Nephron (organoid): Measurements from ENCODE around the gene CBX7.
A peak's percentile ranks its signal among the peaks of the same experiment; 100 is the strongest.

Source experiments
- H3K27ac Mint-ChIP-seq, 3 experiments: 2 replicates each; pipeline ENCODE4 v1.8.0; 2020; ENCODE audit warnings: mixed read lengths in 3 of 3, mild to moderate bottlenecking in 2 of 3, moderate library complexity in 1 of 3
- H3K27me3 Mint-ChIP-seq: 2 replicates; pipeline ENCODE4 v1.8.0; 2021; ENCODE audit warnings: low read depth, mild to moderate bottlenecking, moderate library complexity, mixed read lengths
- H3K36me3 Mint-ChIP-seq: 2 replicates; pipeline ENCODE4 v1.8.0; 2020; ENCODE audit warnings: low read depth, mixed read lengths
- H3K4me1 Mint-ChIP-seq: 2 replicates; pipeline ENCODE4 v1.8.0; 2020; ENCODE audit warnings: mixed read lengths
- H3K4me3 Mint-ChIP-seq, 3 experiments: 2 replicates each; pipeline ENCODE4 v1.8.0; 2020; ENCODE audit warnings: mild to moderate bottlenecking in 3 of 3, mixed read lengths in 3 of 3, moderate library complexity in 2 of 3
- H3K9me3 Mint-ChIP-seq: 2 replicates; pipeline ENCODE4 v1.8.0; 2020; ENCODE audit warnings: mixed read lengths
- TF ChIP-seq, protein P1 (sequence below), 3 experiments: fragments of 200-600 bp; sonication (generic); IDR thresholded peaks; one replicate each; pipeline ENCODE4 v1.5.0; 2021; ENCODE audit warnings: antibody characterized with exemption in 3 of 3; ENCODE audit not compliant: unreplicated experiment in 3 of 3

CBX7 gene

GRCh38 chr22:39132281-39132680 is 20.2 kb downstream of the CBX7 start:
- H3K27ac Mint-ChIP-seq, result no peak overlapping the region
- H3K36me3 Mint-ChIP-seq, result no peaks in the 10 kb centered on the region
- H3K4me1 Mint-ChIP-seq, result peaks cover 8% of the 10 kb centered on the region
- TF ChIP-seq, protein P1, sequence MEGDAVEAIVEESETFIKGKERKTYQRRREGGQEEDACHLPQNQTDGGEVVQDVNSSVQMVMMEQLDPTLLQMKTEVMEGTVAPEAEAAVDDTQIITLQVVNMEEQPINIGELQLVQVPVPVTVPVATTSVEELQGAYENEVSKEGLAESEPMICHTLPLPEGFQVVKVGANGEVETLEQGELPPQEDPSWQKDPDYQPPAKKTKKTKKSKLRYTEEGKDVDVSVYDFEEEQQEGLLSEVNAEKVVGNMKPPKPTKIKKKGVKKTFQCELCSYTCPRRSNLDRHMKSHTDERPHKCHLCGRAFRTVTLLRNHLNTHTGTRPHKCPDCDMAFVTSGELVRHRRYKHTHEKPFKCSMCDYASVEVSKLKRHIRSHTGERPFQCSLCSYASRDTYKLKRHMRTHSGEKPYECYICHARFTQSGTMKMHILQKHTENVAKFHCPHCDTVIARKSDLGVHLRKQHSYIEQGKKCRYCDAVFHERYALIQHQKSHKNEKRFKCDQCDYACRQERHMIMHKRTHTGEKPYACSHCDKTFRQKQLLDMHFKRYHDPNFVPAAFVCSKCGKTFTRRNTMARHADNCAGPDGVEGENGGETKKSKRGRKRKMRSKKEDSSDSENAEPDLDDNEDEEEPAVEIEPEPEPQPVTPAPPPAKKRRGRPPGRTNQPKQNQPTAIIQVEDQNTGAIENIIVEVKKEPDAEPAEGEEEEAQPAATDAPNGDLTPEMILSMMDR (IDR thresholded peaks at IDR 0.05; ENCODE audit: unreplicated experiment in 3 of 3), result no peak
- H3K4me3 Mint-ChIP-seq, result no peak overlapping the region
- peaks cover 8% of the 10 kb centered on the region for H3K27me3 Mint-ChIP-seq
- H3K9me3 Mint-ChIP-seq, result no peaks in the 10 kb centered on the region

DNA sequence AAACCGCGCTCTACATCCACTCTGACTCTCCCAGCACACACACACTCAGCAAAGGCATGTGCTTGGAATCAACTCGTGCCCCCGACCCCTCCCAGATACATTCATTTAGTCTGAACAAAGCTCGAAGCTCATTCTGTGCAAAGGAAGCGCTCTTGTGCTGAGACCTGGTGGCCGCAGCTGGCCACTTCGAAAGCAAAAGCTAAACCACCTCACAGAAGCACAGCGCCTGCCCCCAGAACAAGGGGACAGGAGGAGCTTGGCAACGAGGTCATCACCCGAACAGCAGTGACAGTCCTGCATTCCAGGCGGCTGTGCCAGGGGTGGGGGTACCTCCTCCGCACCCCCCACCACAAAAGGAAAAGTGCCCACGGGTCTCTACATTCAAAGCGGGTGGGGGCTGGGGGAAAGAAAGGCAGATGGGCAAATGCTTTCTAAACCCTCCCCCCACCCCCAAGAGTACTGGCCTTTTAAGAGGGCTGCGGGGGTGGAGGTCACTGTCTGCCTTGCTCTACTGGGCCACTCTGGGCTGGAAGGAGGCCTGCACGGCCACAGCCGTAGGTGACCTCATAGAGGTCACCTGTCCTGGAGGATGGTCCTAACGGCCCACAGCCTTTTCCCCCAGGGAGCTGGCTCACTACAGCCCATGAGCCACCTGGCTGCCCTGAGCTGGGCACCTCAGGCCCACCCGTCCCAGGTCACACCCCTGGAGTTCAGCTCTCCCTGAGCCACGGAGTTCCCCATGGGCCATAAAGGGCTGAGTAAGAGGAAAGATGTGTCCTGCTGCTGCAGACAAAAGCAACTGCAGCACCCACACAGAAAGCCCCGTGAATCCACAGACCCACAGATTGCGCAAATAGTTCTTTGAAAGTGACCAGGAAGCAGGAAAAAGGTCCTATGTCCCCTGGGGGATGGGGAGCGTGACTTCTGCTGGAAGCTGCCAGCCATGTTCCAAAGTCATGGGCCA is 21.3 kb downstream of the CBX7 start:
- no peaks in the 10 kb centered on the region for H3K36me3 Mint-ChIP-seq
- peak overlapping the region in 1 of 3 experiments; percentile 0 for H3K27ac Mint-ChIP-seq
- H3K9me3 Mint-ChIP-seq, result no peaks in the 10 kb centered on the region
- TF ChIP-seq, protein P1 (IDR thresholded peaks at IDR 0.05; ENCODE audit: unreplicated experiment in 3 of 3), result no peak
- no peak overlapping the region for H3K4me3 Mint-ChIP-seq
- H3K27me3 Mint-ChIP-seq, result peaks cover 12% of the 10 kb centered on the region
- peaks cover 8% of the 10 kb centered on the region for H3K4me1 Mint-ChIP-seq

DNA sequence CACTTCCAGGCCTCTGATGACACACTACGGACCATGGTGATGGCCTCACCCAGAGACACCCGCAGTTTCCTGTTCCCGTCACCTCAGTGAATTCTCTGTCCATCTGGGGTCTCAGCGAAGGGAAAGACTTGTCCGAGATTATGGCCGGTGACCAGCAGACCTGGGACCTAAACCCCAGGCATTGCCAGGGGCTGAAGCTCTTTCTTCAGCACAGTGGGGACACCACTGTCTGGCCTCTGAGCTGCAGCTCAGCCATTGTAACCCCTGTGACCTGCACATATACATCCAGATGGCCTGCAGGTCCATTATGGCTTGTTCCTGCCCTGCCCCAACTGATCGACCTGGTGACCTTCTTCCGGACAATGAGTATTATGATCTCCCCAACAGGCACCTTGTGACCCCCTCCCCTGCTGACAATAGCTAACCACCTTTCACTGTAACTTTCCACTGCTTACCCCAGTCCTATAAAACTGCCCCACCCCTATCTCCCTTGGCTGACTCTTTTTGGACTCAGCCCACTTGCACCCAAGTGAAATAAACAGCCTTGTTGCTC is 22.3 kb downstream of the CBX7 start:
- Mint-ChIP-seq H3K9me3 (no peaks in the 10 kb centered on the region), H3K27me3 (peaks cover 12% of the 10 kb centered on the region), H3K4me1 (peaks cover 8% of the 10 kb centered on the region), H3K4me3 (no peak overlapping the region), H3K27ac (no peak overlapping the region), H3K36me3 (no peaks in the 10 kb centered on the region)
- TF ChIP-seq, protein P1 (IDR thresholded peaks at IDR 0.05; ENCODE audit: unreplicated experiment in 3 of 3), result no peak

- H3K9me3 Mint-ChIP-seq, result no peaks in the 10 kb centered on the region
- peaks cover 12% of the 10 kb centered on the region for H3K27me3 Mint-ChIP-seq
- H3K36me3 Mint-ChIP-seq, result no peaks in the 10 kb centered on the region
- no peak overlapping the region for H3K27ac Mint-ChIP-seq
- no peak overlapping the region for H3K4me3 Mint-ChIP-seq
- TF ChIP-seq, protein P1 (IDR thresholded peaks at IDR 0.05; ENCODE audit: unreplicated experiment in 3 of 3), result no peak
- H3K4me1 Mint-ChIP-seq, result peaks cover 8% of the 10 kb centered on the region
Observed at GRCh38 chr22:39129746-39130145, 22.7 kb downstream of the CBX7 start.

DNA sequence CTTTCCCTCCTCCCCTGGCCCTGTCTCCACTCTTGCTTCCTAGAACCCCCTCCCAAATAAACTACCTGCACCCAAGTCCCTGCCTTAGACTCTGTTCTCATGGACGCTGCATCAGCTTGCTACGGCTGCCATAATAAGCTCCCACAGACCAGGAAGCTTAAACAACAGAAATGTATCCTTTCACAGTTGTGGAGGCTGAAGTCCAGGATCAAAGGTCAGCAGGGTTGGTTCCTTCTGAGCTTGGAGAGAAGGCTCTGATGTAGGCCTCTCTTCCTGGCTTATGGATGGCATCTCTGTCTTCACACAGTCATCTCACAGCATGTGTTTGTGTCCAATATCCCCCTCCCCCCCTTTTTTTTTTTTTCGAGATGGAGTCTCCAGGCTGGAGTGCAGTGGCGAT is 23.4 kb downstream of the CBX7 start:
- Mint-ChIP-seq H3K4me3 (no peak overlapping the region), H3K4me1 (peaks cover 11% of the 10 kb centered on the region), H3K9me3 (no peaks in the 10 kb centered on the region), H3K27ac (no peak overlapping the region), H3K27me3 (peaks cover 12% of the 10 kb centered on the region), H3K36me3 (no peaks in the 10 kb centered on the region)
- TF ChIP-seq, protein P1 (IDR thresholded peaks at IDR 0.05; ENCODE audit: unreplicated experiment in 3 of 3), result no peak
